CD4-positive, alpha-beta memory T cell (primary cell): ENCODE results near the gene ZDHHC11. TPM values are rescaled to one million over a fixed set of nuclear protein-coding genes. Genes with fewer than 3 reads are reported as not detected.
"Not testable (repeated sequence)": the region's sequence is repeated elsewhere in the genome, so short reads cannot be mapped to it uniquely, and the experiment has no call there.

Experiments used
- CTCF ChIA-PET: fragments of 350-600 bp; sonication (Branson Sonifier 250); formaldehyde crosslinking; loops from one replicate; lab custom pipeline; 2021; ENCODE audit warnings: inconsistent platforms; ENCODE audit not compliant: partially characterized antibody; lab: Charles Lee
- POLR2A ChIA-PET: fragments of 350-600 bp; sonication (Branson Sonifier 250); formaldehyde crosslinking; loops from one replicate; lab custom pipeline; 2021; ENCODE audit not compliant: partially characterized antibody; lab: Charles Lee
- DNase-seq, 5 donors: peaks; one replicate each; pipeline versions ENCODE4 v3.0.0 to v3.0.0-alpha.2; 2020 to 2022; ENCODE audit warnings: mixed read lengths in 1 of 5
- H3K27ac ChIP-seq: one replicate; pipeline ENCODE4 v1.7.0; 2013; ENCODE audit warnings: low read depth, low read length
- H3K27me3 ChIP-seq: 2 replicates; pipeline ENCODE4 v1.7.0; 2013; ENCODE audit warnings: mild to moderate bottlenecking, low read length, moderate library complexity; ENCODE audit not compliant: insufficient read depth
- H3K36me3 ChIP-seq: 2 replicates; pipeline ENCODE4 v1.7.0; 2013; ENCODE audit warnings: mild to moderate bottlenecking, low read length, moderate library complexity; ENCODE audit not compliant: insufficient read depth
- H3K4me1 ChIP-seq: 2 replicates; pipeline ENCODE4 v1.7.0; 2013; ENCODE audit warnings: mild to moderate bottlenecking, low read length, moderate library complexity; ENCODE audit not compliant: insufficient read depth
- H3K4me3 ChIP-seq, 2 donors: one replicate each; pipeline ENCODE4 v1.7.0; 2013; ENCODE audit warnings: low read length in 2 of 2, mild to moderate bottlenecking in 1 of 2
- H3K9me3 ChIP-seq, 2 donors: one replicate each; pipeline ENCODE4 v1.7.0; 2013; ENCODE audit warnings: low read length in 2 of 2, control low read depth in 1 of 2; ENCODE audit not compliant: control insufficient read depth in 1 of 2
- H3K27ac Mint-ChIP-seq, 7 donors: one replicate each; pipeline ENCODE4 v1.8.0; 2020 to 2021; ENCODE audit warnings: mixed read lengths in 7 of 7, mild to moderate bottlenecking in 6 of 7, inconsistent platforms in 3 of 7, moderate library complexity in 3 of 7
- H3K27me3 Mint-ChIP-seq, 2 donors: one replicate each; pipeline ENCODE4 v1.8.0; 2020 to 2021; ENCODE audit warnings: mixed read lengths in 2 of 2
- H3K36me3 Mint-ChIP-seq, 2 donors: one replicate each; pipeline ENCODE4 v1.8.0; 2020 to 2021; ENCODE audit warnings: mixed read lengths in 2 of 2, inconsistent platforms in 1 of 2, mild to moderate bottlenecking in 1 of 2
- H3K4me1 Mint-ChIP-seq, 4 donors: one replicate each; pipeline ENCODE4 v1.8.0; 2020 to 2021; ENCODE audit warnings: mixed read lengths in 4 of 4, mild to moderate bottlenecking in 1 of 4
- H3K4me3 Mint-ChIP-seq, 8 donors: one replicate each; pipeline ENCODE4 v1.8.0; 2020 to 2021; ENCODE audit warnings: mixed read lengths in 8 of 8, mild to moderate bottlenecking in 7 of 8, moderate library complexity in 6 of 8, inconsistent platforms in 3 of 8
- H3K9me3 Mint-ChIP-seq, 8 donors: one replicate each; pipeline ENCODE4 v1.8.0; 2020 to 2021; ENCODE audit warnings: mixed read lengths in 8 of 8, mild to moderate bottlenecking in 5 of 8, inconsistent platforms in 3 of 8, moderate library complexity in 1 of 8
- intact Hi-C: fragments of 100-400 bp; cut with micrococcal nuclease; formaldehyde crosslinking; loops from one replicate; pipeline ENCODE4 v1.15.1; 2023
- polyA plus RNA-seq, 2 donors: library from polyadenylated mRNA; unstranded; fragments of 300-500 nt; fragmentation: Illumina TruSeq; gene quantifications; one replicate each; pipeline ENCODE4 v1.2.3, GENCODE V29; 2021
- total RNA-seq, 2 experiments: library from RNA; stranded (reverse); gene quantifications; one replicate each; pipeline ENCODE4 v1.2.3, GENCODE V29; 2021

The ZDHHC11 gene
- total and polyA plus RNA-seq, 4 experiments from 2014 or later: 0.28 to 15.3 (median 15.1) TPM; not detected in 1

GRCh38 chr5:828194-828593 is 22.6 kb downstream of the ZDHHC11 start:
- H3K27me3 Mint-ChIP-seq, H3K9me3 Mint-ChIP-seq, H3K36me3 ChIP-seq, H3K9me3 ChIP-seq, H3K27me3 ChIP-seq, CTCF ChIA-PET, H3K27ac ChIP-seq, H3K4me3 ChIP-seq, H3K4me1 ChIP-seq, H3K4me1 Mint-ChIP-seq, DNase-seq, POLR2A ChIA-PET, H3K27ac Mint-ChIP-seq, intact Hi-C loops, H3K4me3 Mint-ChIP-seq, H3K36me3 Mint-ChIP-seq: not testable (repeated sequence)

- not testable (repeated sequence) for H3K4me3 Mint-ChIP-seq
Measured at GRCh38 chr5:825544-825943, 25.2 kb downstream of the ZDHHC11 start.

GRCh38 chr5:821504-821903 is 29.3 kb downstream of the ZDHHC11 start:
- Histone ChIP-seq H3K4me1 (no peaks in the 10 kb centered on the region), H3K27me3 (no peaks in the 10 kb centered on the region), H3K36me3 (no peaks in the 10 kb centered on the region), H3K9me3 (no peaks in the 10 kb centered on the region), H3K27ac (no peak overlapping the region), H3K4me3 (no peak overlapping the region)
- intact Hi-C loops: no loop called here
- peak in 1 of 5 donors; percentile 7 for DNase-seq
- H3K27me3 Mint-ChIP-seq: peaks cover 0 to 2% of the 10 kb centered on the region in 2 donors
- peaks cover 0 to 1% (median 0%) of the 10 kb centered on the region in 8 donors for H3K9me3 Mint-ChIP-seq
- no peaks in the 10 kb centered on the region for H3K4me1 Mint-ChIP-seq
- H3K27ac Mint-ChIP-seq: no peak overlapping the region
- H3K36me3 Mint-ChIP-seq: no peaks in the 10 kb centered on the region
- no peak overlapping the region for H3K4me3 Mint-ChIP-seq
- ChIA-PET POLR2A (no interaction called here), CTCF (no interaction called here)

More at GRCh38 chr5:825544-825943, 25.2 kb downstream of the ZDHHC11 start:
- H3K27me3 ChIP-seq, H3K4me3 ChIP-seq, H3K9me3 ChIP-seq, H3K27ac Mint-ChIP-seq, H3K36me3 Mint-ChIP-seq, POLR2A ChIA-PET, H3K27me3 Mint-ChIP-seq, H3K9me3 Mint-ChIP-seq, intact Hi-C loops, DNase-seq, H3K27ac ChIP-seq, H3K4me1 ChIP-seq, H3K36me3 ChIP-seq, H3K4me1 Mint-ChIP-seq, CTCF ChIA-PET: not testable (repeated sequence)

DNA sequence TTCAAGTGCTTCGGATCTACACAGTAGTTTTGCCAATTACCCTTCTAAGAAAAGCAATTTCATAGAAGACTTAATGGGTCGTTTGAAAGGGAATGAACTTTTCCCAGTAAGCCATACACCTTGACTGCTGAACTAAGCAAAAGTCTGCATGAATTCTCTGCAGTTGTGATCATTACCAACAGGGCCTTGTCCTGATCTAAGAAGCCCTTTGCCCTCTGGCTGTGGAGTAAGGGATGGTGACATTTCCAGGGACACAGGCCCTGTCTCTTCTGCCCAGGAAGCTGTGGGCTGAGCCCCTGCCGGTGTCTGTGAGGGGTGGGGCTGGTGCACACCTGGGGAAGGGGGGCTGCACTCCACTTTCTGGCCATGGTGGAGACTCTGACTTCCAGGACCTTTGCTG is 30.5 kb downstream of the ZDHHC11 start:
- H3K36me3 Mint-ChIP-seq: no peaks in the 10 kb centered on the region
- no peaks in the 10 kb centered on the region for H3K36me3 ChIP-seq
- intact Hi-C loops: no loop called here
- H3K27me3 ChIP-seq: no peaks in the 10 kb centered on the region
- H3K4me1 Mint-ChIP-seq: no peaks in the 10 kb centered on the region
- peaks cover 0 to 2% of the 10 kb centered on the region in 2 donors for H3K27me3 Mint-ChIP-seq
- no peaks in the 10 kb centered on the region for H3K4me1 ChIP-seq
- peaks cover 0 to 7% (median 2%) of the 10 kb centered on the region in 8 donors for H3K9me3 Mint-ChIP-seq
- no peak overlapping the region for H3K4me3 ChIP-seq
- H3K4me3 Mint-ChIP-seq: no peak overlapping the region
- no peaks in the 10 kb centered on the region for H3K9me3 ChIP-seq
- ChIA-PET POLR2A (no interaction called here), CTCF (interaction anchor here (1.4 kb wide), 1 partner anchor 149 kb away, joined by 4 read pairs; no protein-coding TSS in a partner anchor)
- H3K27ac ChIP-seq: no peak overlapping the region
- no peak overlapping the region for H3K27ac Mint-ChIP-seq
- no peak for DNase-seq

GRCh38 chr5:819078-819477 is 31.7 kb downstream of the ZDHHC11 start:
- Histone ChIP-seq H3K27ac (no peak overlapping the region), H3K4me3 (no peak overlapping the region), H3K9me3 (no peaks in the 10 kb centered on the region), H3K36me3 (no peaks in the 10 kb centered on the region), H3K4me1 (no peaks in the 10 kb centered on the region), H3K27me3 (no peaks in the 10 kb centered on the region)
- intact Hi-C loops: no loop called here
- Mint-ChIP-seq H3K27me3 (peaks cover 0 to 4% of the 10 kb centered on the region in 2 donors), H3K4me1 (no peaks in the 10 kb centered on the region), H3K36me3 (no peaks in the 10 kb centered on the region), H3K27ac (no peak overlapping the region), H3K9me3 (peaks cover 0 to 9% (median 5%) of the 10 kb centered on the region in 8 donors), H3K4me3 (no peak overlapping the region)
- POLR2A ChIA-PET: no interaction called here
- CTCF ChIA-PET: no interaction called here
- no peak for DNase-seq

- H3K27me3 ChIP-seq: no peaks in the 10 kb centered on the region
- Mint-ChIP-seq H3K4me1 (no peaks in the 10 kb centered on the region), H3K27me3 (peaks cover 0 to 4% of the 10 kb centered on the region in 2 donors), H3K9me3 (peaks cover 0 to 9% (median 5%) of the 10 kb centered on the region in 8 donors), H3K4me3 (no peak overlapping the region), H3K27ac (no peak overlapping the region), H3K36me3 (no peaks in the 10 kb centered on the region)
- no peak for DNase-seq
- no peaks in the 10 kb centered on the region for H3K4me1 ChIP-seq
- intact Hi-C loops: no loop called here
- no peak overlapping the region for H3K4me3 ChIP-seq
- H3K9me3 ChIP-seq: no peaks in the 10 kb centered on the region
- CTCF ChIA-PET: no interaction called here
- POLR2A ChIA-PET: no interaction called here
- no peak overlapping the region for H3K27ac ChIP-seq
- H3K36me3 ChIP-seq: no peaks in the 10 kb centered on the region
Measured at GRCh38 chr5:816176-816575, 34.6 kb downstream of the ZDHHC11 start.

- Histone ChIP-seq H3K27ac (no peak overlapping the region), H3K36me3 (no peaks in the 10 kb centered on the region), H3K4me1 (no peaks in the 10 kb centered on the region), H3K9me3 (no peaks in the 10 kb centered on the region), H3K4me3 (no peak overlapping the region), H3K27me3 (no peaks in the 10 kb centered on the region)
- H3K36me3 Mint-ChIP-seq: no peaks in the 10 kb centered on the region
- ChIA-PET POLR2A (no interaction called here), CTCF (no interaction called here)
- peaks cover 0 to 9% (median 5%) of the 10 kb centered on the region in 8 donors for H3K9me3 Mint-ChIP-seq
- H3K27me3 Mint-ChIP-seq: peaks cover 0 to 4% of the 10 kb centered on the region in 2 donors
- intact Hi-C loops: no loop called here
- no peak overlapping the region for H3K4me3 Mint-ChIP-seq
- no peaks in the 10 kb centered on the region for H3K4me1 Mint-ChIP-seq
- H3K27ac Mint-ChIP-seq: no peak overlapping the region
- no peak for DNase-seq
Measured at GRCh38 chr5:815449-815848, 35.3 kb downstream of the ZDHHC11 start.

DNA sequence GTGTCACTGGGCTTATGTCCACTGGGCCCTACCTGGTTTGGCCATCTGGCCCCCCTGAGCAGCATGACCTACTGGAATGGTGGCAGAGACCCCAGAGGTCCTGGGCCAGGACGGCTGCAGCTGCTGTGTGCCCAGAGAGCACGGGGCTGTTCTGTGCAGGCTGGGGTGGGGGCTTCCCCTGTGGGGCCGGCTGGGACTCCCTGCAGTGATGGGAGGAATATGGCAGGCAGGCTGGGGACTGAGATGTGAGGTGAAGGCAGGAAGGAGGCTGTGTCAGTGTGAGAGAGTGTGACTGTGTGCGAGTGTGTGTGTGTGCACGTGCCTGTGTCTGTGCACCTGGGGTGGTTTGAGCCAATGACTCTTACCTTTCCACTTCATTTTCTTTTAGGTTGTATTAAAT is 37.2 kb downstream of the ZDHHC11 start:
- DNase-seq, CTCF ChIA-PET, H3K36me3 ChIP-seq, H3K4me1 Mint-ChIP-seq, H3K27ac Mint-ChIP-seq, POLR2A ChIA-PET, H3K9me3 ChIP-seq, H3K27me3 ChIP-seq, H3K4me3 Mint-ChIP-seq, H3K27ac ChIP-seq, intact Hi-C loops, H3K27me3 Mint-ChIP-seq, H3K36me3 Mint-ChIP-seq, H3K4me1 ChIP-seq, H3K4me3 ChIP-seq: not testable (repeated sequence)
- peaks cover 0 to 11% (median 5%) of the 10 kb centered on the region in 8 donors for H3K9me3 Mint-ChIP-seq
